Measurements from ENCODE around the gene RCN2.

- TF ChIP-seq, protein P1, sequence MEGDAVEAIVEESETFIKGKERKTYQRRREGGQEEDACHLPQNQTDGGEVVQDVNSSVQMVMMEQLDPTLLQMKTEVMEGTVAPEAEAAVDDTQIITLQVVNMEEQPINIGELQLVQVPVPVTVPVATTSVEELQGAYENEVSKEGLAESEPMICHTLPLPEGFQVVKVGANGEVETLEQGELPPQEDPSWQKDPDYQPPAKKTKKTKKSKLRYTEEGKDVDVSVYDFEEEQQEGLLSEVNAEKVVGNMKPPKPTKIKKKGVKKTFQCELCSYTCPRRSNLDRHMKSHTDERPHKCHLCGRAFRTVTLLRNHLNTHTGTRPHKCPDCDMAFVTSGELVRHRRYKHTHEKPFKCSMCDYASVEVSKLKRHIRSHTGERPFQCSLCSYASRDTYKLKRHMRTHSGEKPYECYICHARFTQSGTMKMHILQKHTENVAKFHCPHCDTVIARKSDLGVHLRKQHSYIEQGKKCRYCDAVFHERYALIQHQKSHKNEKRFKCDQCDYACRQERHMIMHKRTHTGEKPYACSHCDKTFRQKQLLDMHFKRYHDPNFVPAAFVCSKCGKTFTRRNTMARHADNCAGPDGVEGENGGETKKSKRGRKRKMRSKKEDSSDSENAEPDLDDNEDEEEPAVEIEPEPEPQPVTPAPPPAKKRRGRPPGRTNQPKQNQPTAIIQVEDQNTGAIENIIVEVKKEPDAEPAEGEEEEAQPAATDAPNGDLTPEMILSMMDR (IDR thresholded peaks at IDR 0.05; ENCODE audit: insufficient read depth, low read length): no peak
- no peak for TF ChIP-seq REST (IDR thresholded peaks at IDR 0.05; ENCODE audit: insufficient replicate concordance, low read depth)
Measured at GRCh38 chr15:76953913-76954312, 22.4 kb downstream of the RCN2 start.

Measured in HL-60 (cell line).